ENCODE data around the gene CYB5R4. TPM values are rescaled to one million over a fixed set of nuclear protein-coding genes. Genes with fewer than 3 reads are reported as not detected.

The CYB5R4 gene
- total RNA-seq, 2 experiments from 2014 or later, result 26.9 to 27.0 TPM

DNA sequence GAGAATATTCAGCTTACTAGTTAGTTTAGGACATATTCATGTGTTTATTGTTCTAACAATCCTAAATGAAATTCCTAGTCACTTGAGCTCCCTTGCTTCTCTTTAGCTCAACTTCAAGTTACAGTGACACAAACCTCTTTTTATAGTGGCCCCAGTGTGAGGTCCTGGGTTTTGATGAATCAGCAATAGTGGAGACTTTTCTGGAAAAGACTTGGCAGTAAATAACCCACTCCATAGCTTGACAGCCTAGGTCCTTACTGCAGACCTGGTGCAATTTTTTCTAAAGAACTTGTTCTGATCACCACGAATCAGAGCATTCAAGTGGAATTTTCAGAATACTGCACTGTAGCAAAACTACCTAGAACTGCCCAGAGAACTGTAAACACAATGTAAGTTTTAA lies 13.2 kb upstream of the CYB5R4 start:
- TF ChIP-seq, protein P1, sequence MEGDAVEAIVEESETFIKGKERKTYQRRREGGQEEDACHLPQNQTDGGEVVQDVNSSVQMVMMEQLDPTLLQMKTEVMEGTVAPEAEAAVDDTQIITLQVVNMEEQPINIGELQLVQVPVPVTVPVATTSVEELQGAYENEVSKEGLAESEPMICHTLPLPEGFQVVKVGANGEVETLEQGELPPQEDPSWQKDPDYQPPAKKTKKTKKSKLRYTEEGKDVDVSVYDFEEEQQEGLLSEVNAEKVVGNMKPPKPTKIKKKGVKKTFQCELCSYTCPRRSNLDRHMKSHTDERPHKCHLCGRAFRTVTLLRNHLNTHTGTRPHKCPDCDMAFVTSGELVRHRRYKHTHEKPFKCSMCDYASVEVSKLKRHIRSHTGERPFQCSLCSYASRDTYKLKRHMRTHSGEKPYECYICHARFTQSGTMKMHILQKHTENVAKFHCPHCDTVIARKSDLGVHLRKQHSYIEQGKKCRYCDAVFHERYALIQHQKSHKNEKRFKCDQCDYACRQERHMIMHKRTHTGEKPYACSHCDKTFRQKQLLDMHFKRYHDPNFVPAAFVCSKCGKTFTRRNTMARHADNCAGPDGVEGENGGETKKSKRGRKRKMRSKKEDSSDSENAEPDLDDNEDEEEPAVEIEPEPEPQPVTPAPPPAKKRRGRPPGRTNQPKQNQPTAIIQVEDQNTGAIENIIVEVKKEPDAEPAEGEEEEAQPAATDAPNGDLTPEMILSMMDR (IDR thresholded peaks at IDR 0.05), result no peak
- peaks cover 24% of the 10 kb centered on the region for H3K27me3 Mint-ChIP-seq
- ChIA-PET POLR2A (no interaction called here), CTCF (no interaction called here)
- no peak for ATAC-seq
- H3K4me3 Mint-ChIP-seq, result no peak overlapping the region
- H3K27ac Mint-ChIP-seq, result no peak overlapping the region
- intact Hi-C loops (cut with micrococcal nuclease), result no loop called here
- no peak for DNase-seq
- no peaks in the 10 kb centered on the region for H3K4me1 Mint-ChIP-seq (ENCODE audit: low read depth)
- H3K9me3 Mint-ChIP-seq, result peaks cover 1% of the 10 kb centered on the region
- H3K36me3 Mint-ChIP-seq (ENCODE audit: low read depth), result no peaks in the 10 kb centered on the region

DNA sequence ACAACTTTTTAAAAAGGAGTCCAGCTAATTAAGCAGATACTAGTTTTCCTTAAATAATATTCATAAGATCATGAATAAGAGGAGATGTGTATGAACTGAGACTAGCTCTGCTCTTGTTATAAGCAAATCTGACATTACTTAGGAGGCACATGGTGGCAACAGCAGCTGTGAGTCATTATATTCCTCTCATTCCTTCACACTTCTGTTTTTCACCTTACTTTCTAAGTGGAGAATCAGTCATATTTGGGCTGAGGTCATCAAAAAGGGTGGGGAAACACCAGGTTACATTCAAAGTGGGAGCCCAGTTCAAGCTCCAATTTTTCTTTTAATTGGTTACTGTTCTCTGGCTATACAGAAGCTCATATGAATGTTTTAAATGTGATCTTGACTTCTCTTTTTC lies 12.3 kb upstream of the CYB5R4 start:
- peak; percentile 56 for ATAC-seq
- intact Hi-C loops (cut with micrococcal nuclease), result no loop called here
- ChIA-PET CTCF (no interaction called here), POLR2A (no interaction called here)
- Mint-ChIP-seq H3K27me3 (peaks cover 31% of the 10 kb centered on the region), H3K27ac (no peak overlapping the region), H3K9me3 (no peaks in the 10 kb centered on the region), H3K4me3 (no peak overlapping the region), H3K36me3 (ENCODE audit: low read depth) (no peaks in the 10 kb centered on the region), H3K4me1 (ENCODE audit: low read depth) (no peaks in the 10 kb centered on the region)
- no peak for DNase-seq
- TF ChIP-seq, protein P1 (IDR thresholded peaks at IDR 0.05), result no peak

DNA sequence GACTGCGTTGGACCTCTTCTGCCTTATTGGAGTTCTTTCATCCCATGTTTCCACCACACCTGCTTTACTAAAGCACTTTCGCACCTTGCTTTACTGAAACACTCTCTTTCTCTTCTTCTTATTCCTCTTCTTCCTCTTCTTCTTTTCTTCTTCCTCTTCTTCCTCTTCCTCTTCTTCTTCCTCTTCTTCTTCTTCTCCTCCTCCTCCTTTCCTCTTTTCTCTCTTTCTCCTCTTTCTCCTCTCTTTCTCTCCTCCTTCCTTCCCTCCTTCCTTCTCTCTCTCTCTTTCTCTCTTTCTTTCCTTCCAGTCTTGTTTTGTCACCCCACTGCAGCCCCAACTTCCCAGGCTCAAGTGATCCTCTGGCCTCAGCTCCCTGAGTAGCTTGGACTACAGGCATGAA lies 10.4 kb upstream of the CYB5R4 start:
- ATAC-seq (no peak), DNase-seq (no peak)
- H3K4me3 Mint-ChIP-seq, result no peak overlapping the region
- peaks cover 3% of the 10 kb centered on the region for H3K4me1 Mint-ChIP-seq (ENCODE audit: low read depth)
- ChIA-PET POLR2A (no interaction called here), CTCF (interaction anchor here (0.7 kb wide), 1 partner anchor 1102 kb away, joined by 3 read pairs; no protein-coding TSS in a partner anchor)
- intact Hi-C loops (cut with micrococcal nuclease), result no loop called here
- TF ChIP-seq, protein P1 (IDR thresholded peaks at IDR 0.05), result no peak
- no peaks in the 10 kb centered on the region for H3K36me3 Mint-ChIP-seq (ENCODE audit: low read depth)
- H3K9me3 Mint-ChIP-seq, result no peaks in the 10 kb centered on the region
- no peak overlapping the region for H3K27ac Mint-ChIP-seq
- peaks cover 43% of the 10 kb centered on the region for H3K27me3 Mint-ChIP-seq

DNA sequence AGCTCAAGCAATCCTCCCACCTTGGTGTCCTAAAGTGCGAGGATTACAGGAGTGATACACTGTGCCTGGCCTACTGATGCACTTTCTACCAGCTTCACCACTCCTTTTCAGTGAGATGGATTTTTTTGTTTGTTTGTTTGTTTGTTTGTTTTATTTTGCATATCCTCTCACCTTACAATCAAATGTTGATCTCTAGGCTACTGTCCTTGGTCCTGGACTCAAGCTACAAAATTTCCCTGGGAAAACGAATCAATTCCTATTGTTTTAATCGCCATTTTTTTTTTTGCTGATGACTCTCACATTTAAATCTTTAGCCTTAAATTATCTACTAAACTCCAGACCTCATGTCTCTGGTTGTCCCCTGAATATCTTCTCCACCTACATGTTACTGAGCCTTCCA lies 9.9 kb upstream of the CYB5R4 start:
- intact Hi-C loops (cut with micrococcal nuclease), result loop anchor here (10.0 kb wide), 1 partner anchor 915 kb away; the partner anchor contains the start of gene TBX18
- ChIA-PET CTCF (interaction anchor here (0.7 kb wide), 1 partner anchor 1102 kb away, joined by 3 read pairs; no protein-coding TSS in a partner anchor), POLR2A (no interaction called here)
- Mint-ChIP-seq H3K9me3 (no peaks in the 10 kb centered on the region), H3K4me3 (no peak overlapping the region), H3K27me3 (peaks cover 48% of the 10 kb centered on the region), H3K27ac (no peak overlapping the region), H3K4me1 (ENCODE audit: low read depth) (peaks cover 5% of the 10 kb centered on the region), H3K36me3 (ENCODE audit: low read depth) (no peaks in the 10 kb centered on the region)
- TF ChIP-seq, protein P1 (IDR thresholded peaks at IDR 0.05), result no peak
- DNase-seq, result no peak
- no peak for ATAC-seq

DNA sequence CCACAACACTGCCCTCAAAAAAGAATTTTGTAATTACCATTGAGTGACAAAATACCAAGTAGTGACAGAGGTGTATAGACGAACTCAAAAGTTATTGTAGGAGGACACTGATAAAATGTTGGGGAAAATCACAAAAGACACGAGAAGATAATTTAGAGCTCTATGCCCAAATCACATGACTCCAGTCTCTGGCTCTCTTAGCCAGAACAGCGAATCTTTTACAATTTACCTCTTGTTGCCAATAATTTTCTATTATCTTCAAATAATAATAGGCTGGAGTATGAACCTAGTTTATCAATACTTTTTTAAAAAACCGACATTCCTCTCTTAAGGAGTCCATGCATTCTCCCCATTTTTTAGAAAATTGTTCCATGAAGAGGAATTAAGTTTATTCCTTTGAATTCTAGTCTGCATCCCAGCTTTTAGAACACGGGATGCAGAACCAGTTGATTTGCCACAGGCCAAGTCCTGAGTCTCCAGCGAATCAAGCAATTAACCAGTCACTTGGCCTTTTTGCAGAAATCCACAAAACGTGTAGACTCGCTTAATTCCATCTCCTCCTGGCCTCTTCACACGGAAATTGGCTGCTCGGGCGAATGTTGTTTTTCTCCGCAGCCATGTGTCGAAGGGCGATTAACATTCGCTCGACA lies 6.8 kb upstream of the CYB5R4 start:
- TF ChIP-seq, protein P1 (IDR thresholded peaks at IDR 0.05), result no peak
- Mint-ChIP-seq H3K36me3 (ENCODE audit: low read depth) (no peaks in the 10 kb centered on the region), H3K27me3 (peaks cover 58% of the 10 kb centered on the region), H3K27ac (no peak overlapping the region), H3K4me1 (ENCODE audit: low read depth) (peaks cover 5% of the 10 kb centered on the region), H3K4me3 (peak overlapping the region; percentile 63), H3K9me3 (no peaks in the 10 kb centered on the region)
- no peak for ATAC-seq
- no peak for DNase-seq
- ChIA-PET CTCF (interaction anchor here (0.8 kb wide), 1 partner anchor 10 kb away, joined by 3 read pairs; no protein-coding TSS in a partner anchor), POLR2A (no interaction called here)
- intact Hi-C loops (cut with micrococcal nuclease), result loop anchor here (10.0 kb wide), 1 partner anchor 912 kb away; the partner anchor contains the start of gene TBX18
